DMS 273 (cell line): ENCODE results near the gene SDF2.

Experiments
- DNase-seq: peaks from one replicate; lab custom pipeline; 2025; ENCODE audit not compliant: unreplicated experiment; lab: John Stamatoyannopoulos, UW

Gene SDF2, protein sequence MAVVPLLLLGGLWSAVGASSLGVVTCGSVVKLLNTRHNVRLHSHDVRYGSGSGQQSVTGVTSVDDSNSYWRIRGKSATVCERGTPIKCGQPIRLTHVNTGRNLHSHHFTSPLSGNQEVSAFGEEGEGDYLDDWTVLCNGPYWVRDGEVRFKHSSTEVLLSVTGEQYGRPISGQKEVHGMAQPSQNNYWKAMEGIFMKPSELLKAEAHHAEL

DNA sequence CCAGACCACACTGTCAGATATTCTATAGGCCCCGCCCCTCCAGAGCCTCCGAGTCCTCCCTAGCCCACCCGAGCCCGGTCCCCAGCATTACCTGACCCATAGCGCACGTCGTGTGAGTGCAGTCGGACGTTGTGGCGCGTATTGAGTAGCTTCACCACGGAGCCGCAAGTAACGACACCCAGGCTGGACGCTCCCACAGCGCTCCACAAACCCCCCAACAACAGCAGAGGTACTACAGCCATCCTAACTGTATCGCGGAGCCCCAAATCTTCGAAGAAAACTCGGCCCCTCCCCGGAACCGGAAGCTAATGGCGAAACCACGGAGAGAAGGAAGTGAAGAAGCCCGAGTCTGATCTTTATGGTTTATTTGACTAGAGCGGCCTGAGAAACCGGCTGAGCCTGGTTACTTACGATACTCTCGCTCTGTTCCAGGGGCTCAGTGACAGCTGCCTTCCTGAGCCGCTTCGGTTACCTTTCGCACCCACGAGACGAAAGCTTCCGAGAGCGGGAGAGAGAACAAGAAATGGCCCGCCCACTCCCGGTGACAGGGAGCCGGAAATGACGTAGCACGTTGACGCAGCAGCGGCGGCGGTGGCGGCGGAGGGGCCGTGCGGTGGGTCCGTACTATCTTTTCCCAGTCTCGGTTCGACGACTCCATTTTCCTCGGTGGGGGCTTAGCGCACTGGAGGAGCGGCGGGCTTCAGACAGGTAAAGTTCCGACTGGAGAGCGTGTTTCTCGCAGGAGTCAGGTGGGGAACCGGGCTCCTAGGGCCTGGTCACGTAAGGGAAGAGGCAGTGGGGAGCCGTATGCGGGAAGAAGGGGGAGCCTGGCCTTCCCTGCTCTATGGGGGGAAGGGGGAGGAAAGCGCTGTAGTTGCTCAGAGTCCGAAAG lies at the start of gene SDF2, which contains the start of gene SUPT6H:
TSS of gene SDF2 (minus strand) at position 272 of the 892 bp plus-strand sequence. CDS start at position 242, 30 bp downstream.
TSS of gene SUPT6H (plus strand) at position 571 of the 892 bp plus-strand sequence. CDS start 11,197 bp downstream, outside the sequence.
- peak; percentile 96 for DNase-seq

DNA sequence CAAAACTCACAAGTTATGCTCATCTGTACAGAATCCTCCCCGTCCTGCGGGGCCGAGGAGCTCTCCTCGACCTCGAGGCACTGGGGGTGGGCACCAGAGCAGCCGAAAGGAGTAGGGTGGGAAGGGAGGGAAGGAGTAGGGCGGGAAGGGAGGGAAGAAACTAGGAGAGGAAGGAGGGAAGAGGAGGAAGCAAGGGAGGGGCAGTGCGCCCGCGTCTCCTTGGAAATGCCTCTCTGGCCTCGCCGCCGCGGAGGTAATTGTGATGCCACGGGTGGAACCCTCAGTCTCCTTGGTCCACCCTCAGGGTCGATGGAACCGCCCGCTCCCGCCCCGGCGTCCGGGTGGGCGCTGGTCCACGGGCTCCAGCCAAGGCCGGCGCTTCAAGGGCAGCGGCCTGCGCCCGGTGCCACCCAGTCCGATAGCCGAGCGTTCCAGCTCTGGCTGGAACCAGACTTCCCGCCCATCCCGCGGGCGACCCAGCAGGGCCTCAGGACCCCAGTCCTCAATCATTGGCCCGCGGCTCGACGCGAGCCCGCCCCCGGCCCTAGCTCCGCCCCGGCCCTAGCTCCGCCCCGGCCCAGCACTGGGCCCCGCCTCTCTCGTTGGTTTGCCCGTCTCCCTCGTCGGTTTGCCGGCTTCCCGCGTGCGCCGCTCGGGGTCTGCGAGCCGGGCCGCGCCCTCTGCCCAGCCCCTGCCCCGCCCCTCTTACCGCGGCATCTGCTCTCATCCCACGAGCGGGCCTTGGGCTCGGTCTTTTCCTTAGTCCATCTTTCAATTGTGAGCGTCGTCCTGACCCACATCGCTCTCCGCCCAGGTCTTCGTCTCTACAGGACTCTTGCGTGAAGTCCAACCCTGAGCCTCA lies 49.4 kb upstream of the SDF2 start:
- peak; percentile 96 for DNase-seq

DNA sequence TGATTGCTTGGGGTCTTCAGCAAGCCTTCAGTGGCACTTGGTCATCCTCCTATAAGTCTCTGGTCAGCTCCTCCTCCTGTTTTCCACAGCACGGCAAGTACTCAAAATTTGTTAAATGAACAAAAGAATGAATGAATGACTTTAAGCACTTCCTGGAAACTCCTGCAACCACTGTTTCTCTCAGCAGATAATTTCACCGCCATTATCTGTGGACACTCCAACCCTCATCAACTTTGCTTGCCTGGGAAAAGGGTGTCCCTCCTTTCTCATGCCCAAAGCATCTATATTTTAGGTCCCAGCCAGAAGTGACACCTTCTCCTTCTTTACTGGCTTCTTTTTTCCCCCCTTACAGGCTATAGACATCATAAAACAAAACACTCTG lies 45.6 kb upstream of the SDF2 start:
- DNase-seq, result no peak

DNA sequence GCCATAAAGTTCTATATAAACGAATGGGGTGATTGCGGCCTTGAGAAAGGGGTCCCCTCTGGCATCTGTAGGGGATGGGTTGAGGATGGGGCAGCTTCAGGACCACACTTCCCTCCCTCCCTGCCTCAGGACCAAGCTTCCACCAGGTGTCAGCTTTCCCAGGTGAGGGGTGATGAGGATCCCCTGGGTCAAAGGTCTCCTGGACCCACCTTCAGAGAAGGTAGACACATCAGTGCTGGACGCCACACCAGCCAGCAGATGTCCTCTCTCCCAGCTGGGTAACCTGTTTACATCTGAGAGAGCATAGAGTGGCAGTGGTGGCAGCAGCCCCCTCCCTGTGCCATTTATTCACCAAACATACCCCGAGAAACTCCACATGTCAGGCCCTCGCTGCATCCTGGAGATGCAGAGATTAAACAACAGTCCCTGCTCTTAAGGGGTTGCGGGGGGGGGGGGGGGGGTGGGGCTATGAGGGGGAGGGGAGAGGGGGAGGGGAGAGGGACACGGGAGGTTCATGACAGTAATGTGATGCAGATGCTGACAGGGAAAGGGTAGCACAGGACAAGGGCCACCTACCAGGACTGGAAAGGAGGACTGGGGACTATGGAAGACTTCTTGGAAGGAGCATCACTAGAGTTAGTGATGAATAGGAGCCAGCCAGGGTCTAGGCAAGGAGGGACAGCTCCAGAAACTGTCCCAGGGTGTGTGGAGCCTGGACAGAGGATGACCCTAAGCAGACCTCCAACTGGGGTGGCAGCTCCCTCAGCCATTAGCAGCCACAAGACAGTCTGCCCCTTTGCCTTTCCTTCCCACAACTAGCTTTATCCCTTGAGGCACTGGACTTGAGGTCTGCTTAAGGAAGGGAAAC lies 45.0 kb upstream of the SDF2 start:
- no peak for DNase-seq

DNA sequence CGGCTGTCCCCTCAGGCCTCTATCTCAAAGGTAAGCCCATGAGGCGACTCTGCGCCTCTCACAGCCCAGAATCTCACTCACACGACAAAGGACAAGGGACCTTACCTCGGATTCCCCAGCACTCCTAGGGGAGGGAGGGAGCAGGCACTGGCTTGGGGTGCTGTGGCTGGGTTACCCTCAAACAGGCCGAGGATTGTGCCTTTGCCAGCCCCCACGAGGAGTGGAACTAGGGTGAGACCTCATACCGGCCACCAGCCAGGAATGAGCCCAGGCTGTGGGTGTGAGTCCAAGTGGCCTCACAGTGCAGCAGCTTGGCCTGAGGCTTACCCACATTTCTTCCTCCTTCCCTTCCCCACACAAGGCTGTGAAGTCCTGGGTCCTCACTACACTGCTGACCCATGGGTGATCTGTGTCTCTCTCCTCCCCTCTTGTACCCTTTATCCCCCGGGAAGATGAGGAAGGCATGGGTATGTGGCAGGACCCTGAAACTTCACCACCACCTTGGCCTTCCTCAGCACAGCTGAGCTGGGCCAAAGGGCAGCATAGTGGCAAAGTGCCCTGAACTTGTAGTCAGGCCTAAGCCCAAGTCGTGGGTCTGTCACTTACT lies 44.1 kb upstream of the SDF2 start:
- no peak for DNase-seq

DNA sequence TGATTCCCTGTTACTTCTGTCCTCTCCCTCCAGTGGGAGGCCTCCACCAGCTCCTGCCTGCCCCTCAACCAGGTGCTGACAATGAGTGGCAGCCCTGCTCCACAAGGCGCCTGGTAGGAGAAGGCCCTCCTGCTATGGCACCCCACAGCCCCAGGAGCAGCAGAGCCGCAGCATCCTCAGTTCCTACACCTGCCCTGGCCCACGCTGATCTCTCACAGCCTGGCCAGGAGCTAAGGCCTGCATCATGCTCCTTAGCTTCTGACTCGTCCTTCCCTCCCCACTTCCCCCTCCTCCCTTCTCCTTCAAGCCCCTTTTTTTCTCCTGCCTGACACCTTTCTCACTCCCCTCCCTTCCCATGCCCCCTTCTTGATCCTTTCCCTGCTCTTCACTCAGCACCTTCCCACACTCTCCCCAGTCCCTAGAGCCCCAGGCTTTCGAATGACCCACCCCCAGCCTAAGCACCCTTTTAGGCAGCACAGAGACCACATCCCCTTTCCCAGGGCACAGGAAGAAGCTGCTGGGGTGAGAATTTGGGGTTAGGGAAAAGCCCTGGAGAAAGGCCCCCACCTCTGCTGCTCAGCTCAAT lies 43.5 kb upstream of the SDF2 start:
- DNase-seq, result no peak

DNA sequence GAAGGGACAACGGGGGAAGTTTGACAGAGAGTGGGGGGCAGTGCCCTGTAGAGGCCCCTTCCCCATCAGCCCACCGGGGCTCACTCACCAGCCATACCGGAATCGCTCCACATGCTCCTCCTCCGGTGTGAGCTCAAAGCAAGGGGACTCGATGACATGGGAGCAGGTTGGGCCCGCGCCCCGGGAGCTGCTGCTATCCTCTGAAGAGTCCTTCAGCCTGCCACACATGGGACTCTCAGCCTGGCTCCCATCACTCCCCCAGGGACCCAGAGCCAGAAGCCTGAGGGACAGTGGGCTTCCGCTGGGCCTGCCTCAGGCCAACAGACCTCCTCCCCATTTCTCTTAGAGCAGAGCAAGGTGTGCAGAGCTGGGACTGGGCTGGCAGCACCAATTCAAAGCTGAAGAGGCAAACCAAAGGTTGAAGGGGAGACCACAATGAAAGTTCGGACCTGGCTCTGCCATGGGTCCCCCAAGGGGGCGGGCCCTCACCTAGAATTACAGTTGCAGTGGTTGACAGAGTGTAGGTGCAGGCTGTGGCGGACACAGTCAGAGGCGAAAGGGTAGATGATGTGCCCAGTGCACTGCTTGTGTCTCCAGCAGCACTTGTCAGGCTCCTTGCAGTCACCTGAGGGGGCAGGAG lies 42.6 kb upstream of the SDF2 start:
- no peak for DNase-seq

DNA sequence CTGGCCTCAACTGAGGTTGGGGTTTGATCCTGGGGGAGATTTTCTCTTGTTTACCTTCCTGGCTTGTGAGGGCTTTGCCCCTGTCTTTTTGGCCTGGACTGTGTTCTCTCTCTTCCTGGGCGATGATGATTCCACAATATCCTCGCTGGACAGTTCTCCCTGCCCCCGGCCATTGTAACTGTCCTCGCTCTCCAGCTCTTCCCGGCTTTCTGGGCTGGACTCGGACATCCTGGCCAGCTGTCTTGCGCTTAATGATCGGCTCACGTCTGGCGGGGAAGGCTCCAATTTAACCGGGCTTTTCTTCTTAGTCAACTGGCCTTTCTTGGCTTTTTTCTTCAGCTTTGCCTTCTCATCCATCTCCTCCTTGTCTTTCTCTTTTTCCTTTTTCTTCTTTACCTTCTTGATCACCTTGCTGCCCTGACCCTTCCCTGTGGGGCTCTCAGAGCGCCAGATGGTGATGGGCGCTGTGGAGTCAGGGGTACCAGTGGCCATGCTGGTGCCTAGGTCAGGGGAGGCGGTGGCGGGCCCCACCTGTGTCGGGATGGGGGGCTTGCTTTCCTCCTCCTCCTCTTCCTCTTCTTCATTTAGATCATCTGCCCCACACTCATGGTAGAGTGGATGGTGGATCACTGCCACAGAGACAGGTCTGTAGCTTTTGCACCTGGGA lies 42.0 kb upstream of the SDF2 start:
- no peak for DNase-seq

DNA sequence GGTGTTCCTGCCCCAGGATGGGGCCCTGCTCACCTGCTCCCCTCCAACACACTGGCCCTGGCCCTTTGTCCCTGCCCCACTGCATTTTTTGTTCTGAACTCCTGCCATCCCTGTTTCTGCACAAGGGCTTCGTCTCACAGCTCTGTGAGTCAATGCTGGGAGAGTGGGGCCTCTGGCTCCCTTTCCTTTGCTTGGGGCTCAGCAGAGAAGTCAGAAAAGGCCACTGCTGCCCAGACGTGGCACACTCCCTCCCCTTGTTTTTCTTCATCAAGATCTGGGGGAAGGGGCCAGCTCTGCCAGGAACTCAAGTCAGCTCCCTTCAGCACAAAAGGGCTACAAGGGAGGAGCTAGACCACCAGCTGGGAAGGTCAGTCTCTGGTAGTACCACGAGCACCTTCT lies 41.0 kb upstream of the SDF2 start:
- DNase-seq, result no peak

DNA sequence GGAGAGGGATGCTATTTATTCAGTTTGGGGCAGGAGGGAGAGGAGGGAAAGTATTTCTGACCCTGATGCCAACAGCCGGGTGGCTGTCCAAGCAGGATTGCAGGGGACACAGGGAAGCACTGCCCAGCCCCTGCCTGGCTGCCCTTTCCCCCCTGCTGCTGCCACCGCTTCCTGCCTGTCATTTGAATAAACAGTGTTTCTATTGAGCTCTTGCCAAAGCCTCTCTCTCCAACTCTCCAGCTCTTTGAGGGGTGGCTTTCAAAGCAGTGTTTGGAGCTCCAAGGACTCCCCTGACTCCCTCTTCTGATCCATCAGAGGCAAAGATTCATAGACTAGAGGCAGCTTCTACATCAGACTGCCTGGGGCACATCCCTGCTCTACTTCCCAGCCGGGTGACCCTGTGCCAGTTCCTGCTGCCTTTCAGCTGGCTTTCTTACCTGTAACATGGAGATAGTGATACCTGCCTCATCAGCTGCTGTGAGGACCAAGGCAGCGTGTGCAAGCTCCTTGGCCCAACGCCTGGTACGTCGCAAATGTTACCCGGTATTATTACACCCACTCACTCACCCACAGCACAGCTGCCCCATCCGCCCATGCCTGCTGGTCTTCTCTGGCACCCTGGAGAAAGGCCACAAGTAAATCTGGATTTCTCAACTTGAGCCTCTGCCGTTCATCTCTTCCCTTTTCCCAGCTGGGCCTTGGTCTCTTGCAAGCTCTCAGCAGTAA lies 40.5 kb upstream of the SDF2 start:
- peak; percentile 62 for DNase-seq

DNA sequence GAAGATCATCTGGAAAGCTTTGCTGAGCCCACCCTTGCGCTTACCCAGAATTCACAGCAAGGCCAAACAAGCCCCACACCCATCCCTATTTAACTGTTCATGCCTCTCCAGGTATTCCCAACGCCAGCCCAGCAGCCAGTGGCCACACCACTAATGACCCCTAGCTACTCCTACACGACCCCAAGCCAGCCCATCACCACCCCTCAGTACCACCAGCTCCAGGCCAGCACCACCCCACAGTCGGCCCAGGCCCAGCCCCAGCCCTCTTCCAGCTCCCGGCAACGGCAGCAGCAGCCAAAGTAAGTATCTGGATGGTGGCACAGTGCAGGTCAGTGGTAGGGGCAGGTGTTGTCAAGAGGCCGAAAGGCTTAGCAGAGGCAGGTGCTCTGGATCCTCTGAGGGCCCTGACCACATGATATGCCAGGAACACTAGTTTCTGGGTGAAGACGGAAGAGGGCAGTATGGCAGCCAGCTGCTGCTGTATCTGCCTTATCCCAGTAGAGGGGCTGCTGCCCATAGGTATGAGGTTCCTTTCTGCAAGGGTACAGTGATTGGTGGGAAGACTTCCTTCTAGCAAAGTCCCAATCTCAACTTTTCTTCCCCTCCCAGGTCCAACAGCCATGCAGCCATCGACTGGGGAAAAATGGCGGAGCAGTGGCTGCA lies 39.3 kb upstream of the SDF2 start:
- no peak for DNase-seq

DNA sequence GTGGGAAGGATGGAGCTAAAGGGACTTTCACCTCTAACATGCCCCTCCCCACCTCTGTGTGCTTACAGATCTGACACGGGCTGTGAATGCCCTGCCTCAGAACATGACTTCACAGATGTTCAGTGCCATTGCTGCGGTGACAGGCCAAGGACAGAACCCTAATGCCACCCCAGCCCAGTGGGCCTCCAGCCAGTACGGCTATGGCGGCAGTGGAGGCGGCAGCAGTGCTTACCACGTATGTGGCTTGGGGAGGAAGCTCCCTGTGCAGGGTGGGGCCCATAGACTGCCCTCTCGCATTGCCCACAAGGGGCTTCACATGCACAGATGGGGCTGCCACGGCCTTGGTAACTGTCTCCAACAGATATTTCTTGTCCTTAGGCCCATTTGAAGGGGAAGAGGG lies 38.6 kb upstream of the SDF2 start:
- DNase-seq, result no peak

DNA sequence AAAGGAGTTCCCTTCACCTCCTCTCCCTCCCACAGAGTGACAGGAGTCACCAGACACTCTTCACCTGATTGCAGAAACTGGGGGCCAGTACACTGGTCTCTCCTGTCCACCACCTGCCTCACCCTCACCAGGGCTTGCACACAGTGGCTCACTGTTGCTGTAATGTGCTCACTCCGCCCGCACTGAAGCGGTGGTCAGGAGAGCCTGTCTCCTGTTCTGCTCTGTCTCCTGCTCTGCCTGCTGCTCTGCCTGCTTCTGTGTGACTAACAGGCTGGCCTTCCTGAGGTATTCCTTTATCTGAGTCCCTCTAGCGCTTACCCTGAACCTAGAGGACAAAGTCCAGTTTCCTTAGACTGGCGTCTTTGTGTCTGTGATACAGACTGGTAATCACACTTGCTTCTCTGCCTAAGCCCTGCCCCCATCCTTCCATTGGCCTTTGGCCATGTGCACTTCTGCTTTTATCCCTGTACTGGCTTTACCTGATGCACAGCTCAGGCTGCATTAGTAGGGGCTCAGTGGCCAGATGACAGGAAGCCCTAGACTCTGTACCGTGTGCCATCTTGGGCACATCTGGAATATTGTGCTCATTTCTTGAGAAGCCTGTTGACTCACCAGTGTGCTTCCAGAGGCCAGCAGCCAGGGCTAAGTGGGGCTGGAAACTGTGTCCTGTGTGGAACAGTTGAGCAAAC lies 36.7 kb upstream of the SDF2 start:
- DNase-seq, result no peak

DNA sequence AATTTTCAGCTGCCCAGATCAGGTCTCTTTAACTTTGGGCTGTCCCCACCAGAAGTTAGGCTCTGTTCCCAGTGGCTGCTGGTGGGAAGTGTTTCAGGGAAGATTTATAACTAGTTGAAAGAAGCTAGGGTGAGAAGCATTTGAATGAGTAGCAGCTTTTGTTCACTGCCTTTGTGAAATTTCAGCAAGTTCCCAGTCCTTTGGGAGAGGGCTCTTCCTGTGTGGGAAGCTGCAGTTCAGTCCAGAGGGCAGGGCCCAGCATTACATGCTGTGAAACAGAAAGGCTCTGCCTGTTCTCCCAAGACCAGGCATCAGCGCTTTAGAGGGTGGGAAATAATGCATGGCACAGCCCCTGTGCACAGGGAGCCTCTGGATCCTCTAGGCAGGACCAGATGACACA lies 32.2 kb upstream of the SDF2 start:
- no peak for DNase-seq

DNA sequence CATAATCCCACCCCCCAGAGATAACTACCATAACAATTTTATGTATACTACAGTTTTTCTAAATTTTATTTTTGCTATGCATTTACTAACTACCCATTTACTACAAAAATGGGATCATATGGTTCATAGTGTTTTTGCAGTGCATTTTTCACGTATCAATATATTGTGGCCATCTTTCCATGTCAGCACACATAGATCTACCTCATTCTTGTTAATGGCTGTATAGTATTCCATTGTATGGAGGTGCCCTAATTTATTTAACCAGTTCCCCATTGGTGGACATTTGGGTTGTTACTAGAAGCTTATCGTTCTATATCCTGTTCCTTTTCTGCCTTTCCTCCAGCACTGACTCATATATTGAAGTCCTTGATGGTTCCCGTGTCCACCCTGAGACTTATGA lies 27.3 kb upstream of the SDF2 start:
- no peak for DNase-seq

DNA sequence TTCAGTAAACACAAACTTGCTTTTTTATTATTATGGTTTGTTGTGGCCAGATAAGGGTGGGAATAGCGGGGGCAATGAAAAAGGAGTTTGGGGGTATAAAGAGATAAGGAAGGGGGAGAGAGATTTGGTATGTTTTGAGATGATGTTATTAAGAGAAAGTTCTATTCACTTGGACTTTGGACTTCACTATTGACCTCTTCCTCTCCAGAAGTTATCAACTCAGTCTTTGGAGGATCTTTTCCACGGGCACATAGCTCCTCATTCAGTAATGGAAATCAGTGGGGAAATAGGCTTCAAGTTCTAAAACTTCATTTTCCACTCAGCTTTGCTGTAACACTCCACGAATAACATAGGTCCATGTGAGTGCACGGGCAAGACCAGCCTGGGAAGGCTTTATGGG lies 26.8 kb upstream of the SDF2 start:
- DNase-seq, result no peak

DNA sequence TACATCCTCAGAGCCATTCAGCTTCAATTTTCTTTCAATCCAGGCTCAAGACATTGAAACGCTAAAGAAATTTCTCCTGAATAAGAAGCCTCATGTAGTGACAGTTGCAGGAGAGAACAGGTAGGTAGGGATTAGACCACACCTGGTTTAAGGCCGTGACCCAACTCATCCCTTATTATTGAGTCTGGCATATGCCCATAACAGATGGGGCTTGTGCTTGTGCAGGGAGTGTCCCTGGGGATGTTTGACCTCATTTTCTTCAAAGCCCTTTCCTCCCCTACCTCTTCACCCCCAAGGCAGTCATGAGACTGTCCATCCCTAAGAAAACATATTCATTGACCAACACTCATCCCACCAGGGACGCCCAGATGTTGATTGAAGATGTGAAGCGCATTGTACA lies 24.6 kb upstream of the SDF2 start:
- peak; percentile 60 for DNase-seq
